Stimulated activated CD4-positive, alpha-beta T cell treated with anti-CD3 and anti-CD28 coated beads, Interleukin-4, amount 100 ng/mL, for 1 hour (primary cell): Measurements from ENCODE around the gene TMEM221.

Experiments used
- DNase-seq: peaks from one replicate; pipeline ENCODE4 v3.0.0-alpha.2; 2020

The TMEM221 gene

DNA sequence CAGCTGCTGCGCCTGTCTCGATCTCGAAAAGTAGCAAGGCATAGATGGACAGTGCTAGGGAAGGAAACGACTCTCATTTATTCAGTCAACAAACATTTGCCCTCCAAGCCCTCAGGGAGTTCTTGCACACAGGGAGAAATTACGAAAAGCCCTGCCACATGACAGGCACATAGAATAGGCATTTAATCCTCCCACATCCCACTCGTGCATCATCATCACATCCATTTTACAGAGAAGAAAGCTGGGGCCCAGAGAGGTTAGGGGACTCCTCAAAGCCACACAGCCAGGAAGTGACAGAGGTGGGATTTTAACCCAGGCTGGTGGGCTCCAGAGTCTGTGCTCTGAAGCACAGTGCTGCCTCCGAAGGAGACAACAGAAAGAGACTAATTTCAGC lies 11.6 kb downstream of the TMEM221 start:
- no peak for DNase-seq

DNA sequence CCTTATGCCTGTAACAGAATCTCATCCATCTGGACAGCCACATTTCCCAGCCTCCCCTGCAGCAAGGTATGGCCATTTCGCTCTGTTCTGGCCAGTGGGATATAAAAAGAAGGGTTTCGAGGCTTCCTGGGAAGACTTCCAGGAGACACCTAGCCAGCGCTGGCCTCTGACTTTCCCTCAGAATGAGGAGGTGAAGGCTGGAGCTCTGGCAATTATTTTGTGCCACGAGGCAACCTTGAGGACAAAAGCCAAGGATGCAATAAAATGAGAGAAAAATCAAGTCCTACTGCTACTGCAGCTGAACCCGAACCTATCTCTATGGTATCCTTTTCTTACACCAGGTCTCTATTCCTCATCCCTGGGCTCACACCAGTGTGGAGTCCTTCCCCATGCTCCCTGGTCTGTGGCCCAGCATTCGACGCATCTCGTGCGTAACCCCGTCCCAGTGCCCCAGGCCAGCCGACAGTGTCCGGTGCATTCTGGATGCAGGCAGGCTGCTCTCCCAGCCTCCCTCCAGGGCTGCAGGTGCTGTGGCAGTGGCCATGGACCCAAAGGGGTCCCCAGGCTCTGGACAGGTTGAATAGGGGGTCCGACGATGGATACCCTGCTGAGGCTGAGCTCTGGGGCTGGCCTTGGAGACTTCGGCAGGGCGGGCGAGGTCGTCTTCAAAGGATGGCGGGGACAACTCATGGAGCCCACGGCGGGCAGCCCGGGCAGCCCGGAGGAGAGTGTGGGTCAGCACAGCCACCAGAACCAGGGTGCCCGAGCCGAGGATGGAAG lies 12.2 kb downstream of the TMEM221 start:
- no peak for DNase-seq

DNA sequence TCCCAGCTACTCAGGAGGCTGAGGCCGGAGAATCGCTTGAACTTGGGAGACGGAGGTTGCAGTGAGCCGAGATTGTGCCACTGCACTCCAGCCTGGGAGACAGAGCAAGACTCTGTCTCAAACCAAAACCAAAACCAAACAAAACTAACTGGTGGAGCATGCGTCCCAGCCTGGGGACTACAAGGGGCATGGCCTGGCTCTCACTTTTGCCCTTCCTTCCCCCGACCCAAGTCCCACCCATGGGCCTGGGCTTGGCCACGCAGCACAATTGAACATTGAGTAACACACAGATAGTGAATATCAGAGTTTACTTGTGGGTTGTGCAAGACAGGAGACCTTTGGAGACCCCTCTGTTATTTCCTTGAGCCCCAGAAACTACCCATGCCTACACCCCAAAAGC lies 13.2 kb downstream of the TMEM221 start:
- no peak for DNase-seq

DNA sequence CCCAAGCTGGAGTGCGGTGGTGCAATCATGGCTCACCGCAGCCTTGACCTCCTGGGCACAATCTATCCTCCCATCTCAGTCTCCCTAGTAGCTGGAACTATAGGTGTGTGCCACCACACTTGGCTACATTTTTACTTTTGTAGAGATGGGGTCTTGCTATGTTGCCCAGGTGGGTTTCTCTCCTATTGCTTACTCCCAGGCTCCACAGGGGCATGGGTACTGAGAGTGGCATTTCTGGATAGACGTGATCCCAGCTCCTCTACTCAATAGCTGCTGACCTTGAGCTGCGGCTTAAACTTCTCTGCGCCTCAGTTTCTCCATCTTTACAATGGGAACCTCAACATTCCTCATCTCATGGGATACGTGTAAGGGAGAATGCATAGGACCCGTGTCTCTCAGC lies 17.1 kb downstream of the TMEM221 start:
- no peak for DNase-seq

DNA sequence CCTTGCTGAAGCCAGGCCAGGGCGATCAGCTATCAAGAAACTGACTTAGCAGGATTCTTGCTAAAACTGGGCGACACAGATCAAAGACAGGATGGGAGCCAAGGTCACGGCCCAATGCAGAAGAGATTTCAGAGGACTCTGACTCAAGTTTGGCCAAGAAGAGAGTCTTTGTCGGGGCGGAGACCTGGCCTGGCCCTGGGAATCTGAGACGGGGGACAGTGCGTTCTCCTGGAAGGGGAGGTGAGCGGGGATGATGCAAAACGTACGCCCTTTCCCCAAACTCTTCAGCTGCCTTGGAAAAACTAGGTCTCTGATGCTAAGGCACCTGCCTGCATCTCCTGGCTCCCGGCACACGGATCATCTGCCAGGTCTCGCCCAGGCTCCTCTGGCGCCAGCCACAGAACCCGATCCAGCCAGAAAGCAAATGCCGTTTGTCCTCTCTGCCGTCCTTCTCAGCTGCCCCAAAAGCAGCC lies 18.8 kb downstream of the TMEM221 start:
- no peak for DNase-seq

DNA sequence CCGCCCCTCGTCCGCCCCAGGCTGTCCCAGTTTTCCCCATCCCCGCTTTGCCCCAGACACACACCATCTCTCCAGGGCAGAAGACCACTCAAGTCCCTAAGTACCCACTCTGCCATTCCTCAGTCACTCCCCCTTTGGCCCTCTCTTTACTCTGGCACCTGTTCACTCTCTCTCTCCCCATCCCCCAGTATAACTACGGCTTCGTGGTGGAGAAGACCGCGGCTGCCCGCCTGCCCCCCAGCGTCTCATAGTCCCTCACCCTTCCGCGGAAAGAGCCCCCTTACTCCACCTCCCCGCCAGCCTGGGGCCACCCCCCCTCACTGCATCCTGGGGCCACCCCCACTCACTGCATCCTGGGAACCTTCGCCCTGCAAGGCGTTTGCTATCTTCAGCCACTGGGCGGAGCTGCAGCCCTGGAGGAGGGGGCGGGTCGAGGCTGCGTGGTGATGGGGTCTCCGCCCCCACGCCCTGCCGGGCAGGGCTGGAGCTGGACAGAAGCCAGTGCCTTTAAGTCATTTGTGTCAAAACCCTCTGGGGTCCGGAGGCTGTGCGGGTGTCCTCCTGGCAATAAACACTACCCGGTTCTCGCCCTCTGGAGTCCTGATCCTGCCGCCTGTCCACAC lies 23.6 kb downstream of the TMEM221 start:
- DNase-seq, result no peak

DNA sequence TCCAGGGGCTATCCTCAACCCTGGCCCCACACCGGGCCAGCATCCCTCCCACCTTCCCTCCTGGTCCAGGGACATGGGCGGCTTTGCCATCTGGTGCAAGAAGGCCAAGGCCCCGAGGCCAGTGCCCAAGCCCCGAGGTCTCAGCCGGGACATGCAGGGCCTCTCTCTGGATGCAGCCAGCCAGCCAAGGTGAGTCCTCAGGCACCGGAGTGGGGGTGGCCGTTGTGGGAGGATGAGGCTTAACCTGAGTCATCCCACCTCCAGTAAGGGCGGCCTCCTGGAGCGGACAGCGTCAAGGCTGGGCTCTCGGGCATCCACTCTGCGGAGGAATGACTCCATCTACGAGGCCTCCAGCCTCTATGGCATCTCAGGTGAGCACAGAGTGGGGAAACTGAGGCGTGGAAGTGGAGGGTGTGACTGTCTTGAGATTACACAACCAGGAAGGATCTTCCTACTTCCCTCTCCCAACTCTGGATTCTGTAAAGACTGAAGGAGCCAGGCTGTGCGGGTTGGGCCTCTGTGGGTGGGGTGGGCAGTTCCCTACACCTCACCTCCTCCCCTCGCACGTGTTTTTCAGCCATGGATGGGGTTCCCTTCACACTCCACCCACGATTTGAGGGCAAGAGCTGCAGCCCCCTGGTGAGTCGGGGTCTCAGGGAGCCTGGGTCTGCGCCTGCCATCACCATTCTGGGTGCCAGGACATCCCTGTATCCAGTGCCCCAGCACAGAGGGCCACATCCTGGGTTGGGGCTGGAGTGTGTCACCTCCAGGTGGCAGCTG lies 24.8 kb downstream of the TMEM221 start:
- no peak for DNase-seq

DNA sequence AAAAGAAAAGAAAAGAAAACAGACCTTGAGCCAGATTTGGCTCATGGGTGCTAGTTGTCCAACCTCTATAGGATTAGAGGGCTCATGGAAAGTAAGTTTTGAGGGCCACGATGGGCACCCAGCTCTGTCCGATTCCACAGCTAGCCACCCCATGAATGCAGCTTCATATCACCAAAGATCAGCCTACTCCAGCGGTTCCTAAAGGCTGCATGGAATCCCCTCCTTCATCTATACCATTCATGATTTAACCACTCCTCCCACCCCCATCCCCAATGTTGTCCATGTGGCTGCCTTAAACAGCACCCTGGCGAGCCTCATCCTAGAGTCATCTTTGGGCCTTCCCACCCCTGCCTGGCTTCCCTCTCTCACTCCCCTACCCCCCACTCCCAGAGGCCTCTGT lies 26.5 kb downstream of the TMEM221 start:
- DNase-seq, result no peak

DNA sequence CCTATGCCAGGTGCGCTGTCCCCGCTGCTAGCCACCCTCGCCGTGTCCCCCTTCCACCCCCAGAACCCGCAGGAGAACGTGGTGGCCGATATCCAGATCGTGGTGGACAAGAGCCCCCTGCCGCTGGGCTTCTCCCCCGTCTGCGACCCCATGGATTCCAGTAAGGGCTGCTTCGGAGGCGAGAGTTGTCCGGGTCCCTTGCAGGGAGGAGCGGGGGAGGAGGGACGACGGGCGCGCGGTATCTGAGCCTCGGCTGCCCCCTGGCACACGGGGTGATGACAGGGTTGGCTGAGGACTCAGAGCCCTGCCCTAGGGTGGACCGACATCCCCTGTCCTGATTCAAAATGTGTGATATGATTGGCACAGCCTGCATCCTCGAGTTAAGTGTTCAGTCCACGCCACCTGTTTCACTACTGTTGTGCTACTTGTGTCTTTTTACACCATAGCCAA lies 28.0 kb downstream of the TMEM221 start:
- peak; percentile 31 for DNase-seq

DNA sequence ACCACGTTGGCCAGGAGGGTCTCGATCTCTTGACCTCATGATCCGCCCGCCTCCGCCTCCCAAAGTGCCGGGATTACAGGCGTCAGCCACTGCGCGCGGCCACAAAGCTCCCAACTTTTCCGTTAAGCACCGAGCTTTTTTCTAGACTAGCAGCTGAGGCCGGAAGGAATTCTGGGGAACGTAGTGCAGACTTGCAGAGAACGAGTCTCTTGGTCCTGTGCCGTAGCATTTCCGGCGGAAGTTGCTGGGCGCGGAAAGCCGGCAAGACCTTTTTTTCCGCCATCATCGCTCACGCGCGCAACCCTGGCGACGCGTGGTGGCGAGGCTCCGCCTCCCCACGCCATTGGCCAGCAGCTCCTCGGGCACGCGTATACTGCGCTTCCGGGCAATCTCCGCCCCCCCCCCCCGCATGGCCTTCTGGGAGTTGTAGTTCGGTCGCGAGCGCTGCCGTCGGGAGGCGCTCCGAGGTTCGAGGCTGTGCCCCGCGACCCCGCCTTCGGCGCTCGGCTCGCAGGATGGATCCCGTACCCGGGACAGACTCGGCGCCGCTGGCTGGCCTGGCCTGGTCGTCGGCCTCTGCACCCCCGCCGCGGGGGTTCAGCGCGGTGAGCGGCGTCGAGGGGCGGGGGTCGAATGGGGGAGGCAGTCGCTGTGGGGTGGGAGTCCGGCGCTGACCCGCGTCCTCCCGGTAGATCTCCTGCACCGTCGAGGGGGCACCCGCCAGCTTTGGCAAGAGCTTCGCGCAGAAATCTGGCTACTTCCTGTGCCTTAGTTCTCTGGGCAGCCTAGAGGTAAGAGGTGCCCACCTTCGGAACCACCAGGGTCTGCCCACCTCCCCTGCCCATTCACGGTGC lies 28.6 kb downstream of the TMEM221 start, which contains the start of gene MVB12A:
Gene MVB12A, plus strand, starts transcription at position 427 of the 854 bp plus-strand sequence. Its CDS starts 89 bp downstream, at position 516.
- peak; percentile 95 for DNase-seq

DNA sequence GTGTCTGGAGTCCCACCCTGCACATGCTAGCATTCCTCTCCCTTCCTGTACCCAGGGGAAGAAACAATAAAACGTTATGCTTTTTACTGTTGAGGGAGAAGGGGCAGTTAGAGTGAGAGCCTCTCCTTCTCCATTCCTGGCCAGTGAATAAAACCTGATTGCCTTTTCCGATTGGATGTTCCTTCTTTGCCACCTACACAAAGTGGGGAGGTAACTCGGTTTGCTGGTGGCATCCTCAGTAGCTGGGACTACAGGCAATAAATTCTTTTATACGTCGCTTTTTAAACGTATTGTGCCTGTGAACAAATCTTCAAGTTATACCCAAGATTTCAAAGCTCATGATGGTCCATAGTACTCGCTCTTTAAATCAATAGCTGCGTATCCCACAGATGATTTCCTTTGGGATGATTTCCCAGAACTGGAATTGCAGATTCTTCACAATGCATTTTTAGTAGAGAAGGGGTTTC lies 29.3 kb downstream of the TMEM221 start:
- DNase-seq, result no peak

DNA sequence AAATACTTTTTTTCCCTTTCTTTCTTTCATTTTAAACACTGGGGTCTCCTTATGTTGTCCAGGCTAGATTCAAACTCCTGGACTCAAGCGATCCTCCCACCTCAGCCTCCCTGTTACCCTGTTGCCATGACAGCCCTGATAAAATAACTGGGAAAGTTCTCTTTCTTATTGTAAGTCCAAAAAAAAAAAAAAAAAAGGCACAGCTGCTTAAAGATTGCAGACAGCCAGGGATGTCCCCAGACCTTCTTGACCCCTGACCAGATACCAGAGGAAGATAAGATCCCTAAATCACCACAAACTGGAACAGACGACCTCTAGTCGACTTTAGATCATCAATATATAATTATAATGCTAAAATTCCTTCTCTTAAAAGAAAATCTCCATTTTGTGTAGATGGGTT lies 29.8 kb downstream of the TMEM221 start:
- no peak for DNase-seq

DNA sequence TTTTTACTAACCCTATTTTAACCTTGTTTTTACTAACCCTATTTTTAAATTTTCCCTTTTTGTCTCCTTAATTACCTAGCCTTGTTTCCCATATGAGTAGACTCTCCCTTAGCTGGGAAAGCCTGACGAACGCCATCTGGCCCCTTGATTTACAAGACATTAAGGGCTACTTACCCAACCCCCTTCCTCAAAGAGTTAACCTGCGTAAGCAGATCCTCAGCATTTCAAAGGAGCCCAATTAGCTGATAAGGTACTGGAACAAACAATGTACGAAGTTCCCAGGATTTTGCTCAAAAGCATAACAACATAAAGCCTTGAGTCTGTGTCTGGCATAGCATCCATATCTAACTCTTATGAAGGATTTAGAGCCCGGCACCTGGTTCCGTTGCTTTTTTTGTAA lies 33.3 kb downstream of the TMEM221 start:
- DNase-seq, result no peak

DNA sequence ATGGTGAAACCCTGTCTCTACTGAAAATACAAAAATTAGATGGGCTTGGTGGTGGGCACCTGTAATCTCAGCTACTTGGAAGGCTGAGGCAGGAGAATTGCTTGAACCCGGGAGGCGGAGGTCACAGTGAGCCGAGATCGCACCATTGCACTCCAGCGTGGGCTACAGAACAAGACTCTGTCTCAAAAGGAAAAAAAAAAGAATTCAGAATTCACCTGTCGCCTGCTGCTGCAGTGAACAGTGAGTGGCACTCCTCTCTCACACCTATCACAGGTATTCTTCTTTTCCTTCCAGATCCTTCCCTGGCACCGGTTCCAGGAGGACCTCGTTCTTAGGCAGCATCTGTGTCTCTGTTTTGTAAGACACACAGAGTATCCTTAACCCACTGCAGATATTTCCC lies 34.4 kb downstream of the TMEM221 start:
- DNase-seq, result no peak

DNA sequence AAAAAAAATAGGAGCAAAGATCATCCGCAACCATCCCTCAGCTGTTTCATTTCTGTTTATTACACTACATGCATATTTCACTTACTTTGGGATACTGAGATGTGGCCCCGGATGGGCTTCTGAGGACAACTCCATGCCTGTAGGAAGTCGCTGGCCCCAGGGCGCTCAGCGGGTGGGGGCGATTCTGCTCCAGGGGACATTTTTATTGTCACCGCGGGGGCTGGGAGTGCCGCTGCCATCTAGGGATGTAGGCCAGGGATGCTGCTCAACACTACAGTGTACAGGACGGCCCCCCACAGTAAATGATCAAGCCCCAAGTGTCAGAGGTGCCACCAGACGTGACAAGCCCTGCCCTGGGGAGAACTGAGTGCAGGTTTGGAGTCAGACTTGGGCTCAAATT lies 36.7 kb downstream of the TMEM221 start:
- no peak for DNase-seq

DNA sequence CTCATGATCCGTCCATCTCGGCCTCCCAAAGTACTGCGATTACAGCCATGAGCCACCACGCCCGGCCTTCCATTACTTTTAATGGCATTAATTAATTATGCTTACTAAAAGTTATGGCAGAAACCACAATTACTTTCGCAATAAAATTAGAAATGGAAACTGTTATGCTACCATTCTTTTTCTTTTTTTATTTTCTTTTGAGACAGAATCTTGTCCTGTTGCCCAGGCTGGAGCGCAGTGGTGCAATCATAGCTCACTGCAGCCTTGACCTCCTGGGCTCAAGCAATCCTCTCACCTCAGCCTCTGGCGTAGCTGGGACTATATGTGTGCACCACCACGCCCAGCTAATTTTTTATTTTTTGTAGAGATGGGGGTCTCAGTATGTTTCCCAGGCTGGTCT lies 38.5 kb downstream of the TMEM221 start:
- no peak for DNase-seq

DNA sequence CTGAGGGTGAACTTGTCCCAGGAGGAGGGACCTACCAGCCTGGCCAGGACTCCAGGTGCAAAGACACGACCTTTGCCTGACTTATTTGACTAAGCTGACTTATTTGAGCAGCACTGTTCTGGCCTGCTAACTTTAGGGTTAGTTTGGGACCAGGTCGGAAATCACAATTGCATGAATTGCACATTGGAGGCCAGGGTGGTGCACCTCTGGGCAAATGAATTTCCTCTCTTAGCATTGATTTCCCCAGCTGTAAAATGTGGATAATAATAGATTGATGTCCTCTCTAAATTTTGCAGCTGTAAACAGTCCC lies 41.6 kb downstream of the TMEM221 start:
- DNase-seq, result no peak

DNA sequence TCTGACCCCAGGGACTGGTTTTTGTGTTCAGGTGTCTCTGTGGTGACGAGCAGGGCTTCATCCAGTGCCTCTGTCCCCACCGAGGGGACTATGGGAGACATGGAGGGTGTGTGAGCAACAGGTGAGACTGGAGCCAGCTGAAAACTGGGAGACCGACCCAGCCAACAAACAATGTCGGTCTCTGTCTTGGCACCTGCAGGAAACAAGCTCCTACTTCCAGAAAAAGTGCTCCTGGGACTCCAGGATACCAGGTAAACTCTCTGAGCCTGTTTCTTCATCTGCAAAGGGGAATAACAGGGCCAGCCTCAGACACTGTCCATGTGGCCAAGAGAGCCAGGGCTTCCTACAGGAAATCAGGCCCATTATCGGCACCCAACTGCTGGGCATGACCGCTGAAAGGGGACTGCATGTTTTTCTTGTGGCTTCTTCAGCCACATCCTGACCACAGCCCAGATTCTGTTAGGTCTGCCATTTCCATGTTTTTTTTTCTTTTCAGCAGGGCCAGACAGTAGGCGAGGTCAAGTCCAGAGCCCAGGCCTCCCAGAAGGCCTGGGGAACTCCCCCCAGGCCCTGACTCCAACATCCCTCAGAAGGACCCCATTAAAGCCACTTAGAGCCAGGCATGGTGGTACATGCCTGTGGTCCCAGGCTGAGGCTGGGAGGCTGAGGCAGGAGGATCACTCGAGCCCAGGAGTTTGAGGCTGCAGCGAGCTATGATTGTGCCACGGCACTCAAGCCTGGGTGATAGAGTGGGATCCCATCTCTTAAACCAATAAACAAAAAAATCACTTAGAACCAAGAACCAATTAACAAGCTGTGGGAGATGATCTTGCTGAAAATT lies 42.2 kb downstream of the TMEM221 start:
- no peak for DNase-seq

DNA sequence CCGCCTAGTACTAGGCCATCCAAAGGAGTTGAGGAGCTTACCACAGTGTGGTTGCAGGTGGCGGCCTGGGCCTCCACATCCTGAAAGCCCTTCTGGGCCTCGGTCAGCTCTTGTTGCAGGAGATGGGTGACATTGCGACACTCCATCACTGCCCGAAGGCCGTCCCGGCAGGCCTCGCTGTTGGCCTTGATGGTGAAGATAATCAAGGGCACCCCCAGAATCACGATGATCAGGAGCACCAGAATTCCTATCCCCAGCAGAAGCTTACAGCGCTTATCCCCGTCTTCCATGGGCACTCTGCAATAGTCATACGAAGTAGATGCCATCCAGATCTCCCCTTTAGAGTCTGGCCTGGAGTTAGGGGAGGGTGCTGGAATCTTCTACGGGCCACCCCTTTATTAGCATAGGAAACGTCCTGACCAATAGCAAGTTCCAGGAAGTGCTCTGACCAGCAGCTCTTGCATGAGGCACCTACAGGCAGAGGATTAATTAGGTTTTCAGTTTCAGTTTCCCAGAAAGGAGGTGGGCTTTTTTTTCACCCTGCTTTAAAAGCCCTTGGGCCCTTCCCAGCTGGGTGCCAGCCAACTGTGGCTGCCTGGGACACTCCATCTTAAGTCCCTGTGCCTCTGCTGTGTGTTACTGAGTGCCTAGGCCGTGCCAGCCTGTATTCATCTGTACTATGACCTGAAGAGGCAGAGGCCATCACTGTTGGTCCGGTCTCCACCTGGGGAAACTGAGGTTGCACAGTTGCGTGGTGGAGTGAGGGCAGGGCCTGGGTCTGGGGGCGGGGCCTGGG lies 43.0 kb downstream of the TMEM221 start, which contains the start of gene BST2:
Gene BST2, minus strand, starts transcription at position 381 of the 796 bp plus-strand sequence. Its CDS starts 55 bp downstream, at position 326.
- peak; percentile 32 for DNase-seq

DNA sequence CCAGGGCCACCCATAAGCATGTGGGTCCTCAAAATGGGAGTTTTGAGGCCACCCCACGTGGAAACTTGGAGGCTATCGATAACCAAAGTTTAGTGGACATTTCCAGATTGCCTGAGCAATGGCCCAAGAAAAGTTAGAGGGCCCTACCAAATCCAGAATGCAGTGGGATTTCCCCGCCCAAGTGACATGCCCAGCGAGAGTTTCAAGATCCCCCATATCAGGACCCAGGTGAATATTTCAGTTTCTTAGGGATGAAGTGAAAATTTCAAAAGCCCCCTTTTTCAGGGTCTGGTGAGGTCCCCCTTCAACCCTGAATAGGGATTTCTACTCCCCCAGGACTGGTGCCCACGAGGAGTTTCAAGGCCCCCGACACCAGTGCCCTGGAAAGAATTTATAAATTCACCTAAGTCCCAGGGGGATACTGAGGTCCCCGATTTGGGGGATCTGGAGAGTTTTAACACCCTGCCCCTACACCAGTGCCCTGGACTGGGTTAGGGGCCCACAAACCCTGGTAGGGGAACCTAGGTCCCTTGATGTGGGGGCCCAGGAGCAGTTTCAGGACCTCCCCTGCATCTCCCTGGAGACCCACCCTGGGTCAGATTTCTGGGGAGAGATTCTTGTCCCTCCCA lies 43.7 kb downstream of the TMEM221 start:
- no peak for DNase-seq
